HG03103 (cell line): ENCODE measurements around the gene INHBB.

ENCODE experiments used
- ATAC-seq: cut with Tn5 transposase; IDR thresholded peaks from one replicate; pipeline ENCODE4 v1.9.1; 2021; ENCODE audit warnings: low read depth; ENCODE audit not compliant: unreplicated experiment

Gene INHBB

DNA sequence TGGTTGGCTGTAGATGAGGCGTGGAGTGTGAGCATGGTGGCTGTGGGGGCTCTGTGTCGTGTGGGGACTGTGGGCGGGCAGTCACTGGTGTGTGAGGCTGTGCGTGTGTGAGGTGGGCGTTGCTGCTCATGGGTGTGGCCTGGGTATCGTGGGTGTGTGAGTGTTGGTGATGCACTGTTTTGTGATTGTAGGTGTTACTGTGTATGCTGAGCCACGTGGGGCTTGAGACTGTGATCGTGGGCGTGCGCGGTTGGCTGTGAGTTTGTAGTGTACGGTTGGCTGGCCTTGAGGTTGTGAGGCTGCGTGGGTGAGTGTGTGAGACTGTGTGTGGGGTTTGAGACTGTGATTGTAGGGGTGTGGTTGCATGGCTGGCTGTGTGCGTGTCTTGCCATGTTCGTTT lies 8.5 kb downstream of the INHBB start:
- no peak for ATAC-seq

DNA sequence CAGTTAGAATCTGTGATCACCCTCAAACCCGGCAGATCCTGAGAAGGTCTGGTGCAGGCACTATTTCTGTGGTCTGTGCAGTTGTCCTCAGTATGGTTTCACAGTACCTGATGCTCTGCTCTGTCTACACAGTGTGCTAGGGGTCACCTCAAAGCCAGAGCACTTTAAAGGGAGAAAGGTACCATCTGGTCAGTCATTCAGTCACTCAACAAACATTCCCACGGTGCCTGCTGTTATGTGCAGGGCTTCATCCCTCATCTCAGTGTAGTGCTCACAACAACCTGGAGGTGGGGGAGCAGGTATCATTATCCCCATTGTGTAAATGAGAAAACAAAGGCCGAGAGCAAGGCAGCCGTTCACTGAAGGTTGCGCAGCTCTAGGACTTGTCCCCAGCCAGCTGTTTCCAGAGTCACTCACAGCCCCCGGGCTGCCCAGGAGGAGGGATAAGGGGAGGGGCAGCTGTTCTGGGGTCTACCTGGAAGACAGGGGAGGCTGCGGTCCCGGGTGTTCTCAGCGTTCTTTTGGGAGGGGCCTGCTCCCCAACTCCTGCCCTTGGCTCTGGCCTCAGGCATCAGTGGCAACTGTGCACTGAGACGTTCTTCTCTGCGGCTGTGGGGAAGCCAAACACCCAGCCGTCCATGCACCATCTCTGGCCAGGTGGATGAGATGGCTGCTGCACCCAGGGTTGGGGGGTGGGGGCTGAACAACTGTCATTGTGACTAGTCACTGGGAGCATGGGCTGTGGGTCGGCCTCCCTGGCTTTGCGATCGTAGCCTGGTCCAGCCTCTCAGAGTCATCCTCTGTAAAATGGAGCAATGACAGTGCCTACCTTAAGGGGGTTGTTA lies 9.2 kb downstream of the INHBB start:
- ATAC-seq = no peak

DNA sequence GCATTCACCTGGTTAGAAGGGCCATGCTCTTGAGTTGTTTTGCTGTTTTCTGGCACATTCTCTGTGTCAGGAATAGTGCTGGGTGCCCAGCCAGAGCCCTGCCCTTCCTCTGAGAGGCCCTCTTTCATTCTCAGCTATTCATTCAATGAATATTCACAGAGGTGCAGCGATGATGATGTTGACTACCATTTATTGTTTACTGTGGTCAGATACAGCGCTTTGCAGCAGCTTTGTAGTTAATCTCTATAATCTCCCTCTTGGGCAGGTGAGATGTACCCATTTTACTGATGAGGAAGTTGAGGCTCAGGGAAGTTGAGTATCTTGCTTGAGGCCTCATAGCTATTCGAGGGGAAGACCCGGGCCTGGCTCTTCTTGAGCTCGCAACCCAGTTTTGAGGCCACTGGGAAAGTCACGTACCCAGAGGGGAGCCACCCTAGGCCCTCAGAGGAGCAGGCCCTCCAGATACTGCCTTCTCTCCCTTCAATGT lies 9.9 kb downstream of the INHBB start:
- ATAC-seq = no peak

DNA sequence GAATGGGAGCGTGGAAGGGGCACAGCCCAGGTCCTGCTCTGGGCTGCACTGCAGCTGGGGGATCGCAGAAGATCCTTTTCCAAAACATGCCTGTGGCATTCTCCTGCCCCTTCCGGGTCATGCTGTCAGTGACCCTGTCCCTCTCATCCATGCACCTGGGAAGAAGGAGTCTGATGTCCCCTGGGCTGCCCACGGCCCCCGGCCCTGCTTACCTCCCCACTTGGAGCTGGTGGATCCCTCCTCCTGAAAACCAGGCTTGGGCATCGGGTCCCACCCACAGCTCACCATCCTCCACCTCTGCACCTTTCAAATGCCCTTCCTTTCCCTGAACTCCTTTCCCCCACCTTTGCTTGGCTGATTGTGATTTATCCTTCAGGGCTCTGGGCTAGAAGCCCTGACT lies 11.8 kb downstream of the INHBB start:
- ATAC-seq = no peak

DNA sequence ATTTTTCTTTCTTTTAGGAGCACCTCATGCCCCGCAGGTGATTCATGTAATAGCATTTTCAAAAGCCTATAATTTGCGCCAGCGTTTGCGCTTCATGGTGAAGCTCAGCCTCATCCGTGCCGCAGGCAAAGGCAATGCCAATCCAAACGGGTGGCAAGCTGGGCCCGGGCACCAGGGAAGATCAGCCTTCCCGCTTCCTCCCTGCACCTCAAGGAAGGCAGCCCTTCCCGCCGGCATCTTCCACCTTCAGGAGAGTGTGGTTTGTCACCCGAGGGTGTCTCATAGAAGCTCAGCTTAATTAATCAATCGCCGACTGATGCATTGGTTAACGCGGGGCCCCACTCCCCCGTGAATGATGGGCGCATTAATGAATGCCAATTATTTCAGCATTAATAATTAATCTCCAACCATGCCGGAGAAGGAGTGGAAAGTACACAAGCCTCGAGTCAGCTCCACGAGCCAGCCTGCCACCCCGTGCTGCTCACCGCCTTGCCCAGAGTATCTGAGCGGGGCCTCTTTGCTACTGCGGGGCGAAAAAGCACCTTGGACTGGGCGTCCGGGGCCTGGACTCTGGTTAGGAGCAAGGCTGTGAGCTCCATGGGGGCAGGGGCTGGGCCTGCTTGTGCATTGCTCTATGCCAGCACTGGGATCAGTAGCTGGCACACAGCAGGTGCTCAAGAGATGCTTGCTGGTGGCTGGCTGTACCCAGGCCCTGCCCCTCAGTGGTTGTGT lies 13.0 kb downstream of the INHBB start:
- ATAC-seq = no peak

DNA sequence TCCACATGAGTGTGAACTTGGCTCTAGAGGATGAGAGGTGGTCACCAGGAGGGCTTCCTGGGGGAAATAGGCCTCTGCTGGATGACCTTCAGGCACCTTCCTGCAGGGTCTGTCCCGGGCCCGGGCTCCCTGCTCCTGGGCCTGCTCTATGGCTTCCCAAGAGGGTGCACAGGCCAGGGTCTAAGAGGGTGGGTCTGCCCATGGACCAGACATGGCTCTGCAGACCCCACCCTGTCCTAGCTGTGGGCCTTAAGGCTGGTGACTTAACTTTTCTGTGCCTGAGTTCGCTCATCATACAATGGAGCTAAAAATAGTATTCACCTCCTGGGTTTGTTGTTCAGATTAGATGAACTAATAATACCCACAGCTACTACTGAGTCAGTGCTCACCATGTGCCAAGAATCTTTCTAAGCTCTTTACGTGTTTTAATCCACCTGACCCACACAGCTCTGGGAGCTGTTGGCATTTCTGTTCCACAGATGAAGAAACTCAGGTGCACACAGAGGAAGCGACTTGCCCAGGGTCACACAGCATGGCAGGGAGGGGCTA lies 14.4 kb downstream of the INHBB start:
- ATAC-seq = no peak

DNA sequence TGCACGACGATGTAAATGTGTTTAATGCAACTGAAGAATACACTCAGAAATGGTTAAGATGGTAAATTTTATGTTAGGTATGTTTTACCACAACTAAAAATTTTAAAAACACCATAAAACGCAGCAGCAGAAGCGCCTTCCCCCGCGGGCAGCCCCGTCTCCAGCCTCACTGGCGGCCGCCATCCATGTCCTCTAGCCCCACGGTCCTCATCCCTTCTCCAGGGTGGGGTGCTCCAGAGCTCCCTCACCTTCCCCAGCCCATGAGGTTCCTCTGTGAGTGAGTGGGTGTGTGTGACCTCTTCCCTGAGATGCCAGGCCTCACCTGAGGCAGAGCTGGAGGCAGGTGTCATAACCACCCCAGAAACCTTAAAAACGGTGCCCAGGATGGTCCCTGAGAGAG lies 17.0 kb downstream of the INHBB start:
- no peak for ATAC-seq

DNA sequence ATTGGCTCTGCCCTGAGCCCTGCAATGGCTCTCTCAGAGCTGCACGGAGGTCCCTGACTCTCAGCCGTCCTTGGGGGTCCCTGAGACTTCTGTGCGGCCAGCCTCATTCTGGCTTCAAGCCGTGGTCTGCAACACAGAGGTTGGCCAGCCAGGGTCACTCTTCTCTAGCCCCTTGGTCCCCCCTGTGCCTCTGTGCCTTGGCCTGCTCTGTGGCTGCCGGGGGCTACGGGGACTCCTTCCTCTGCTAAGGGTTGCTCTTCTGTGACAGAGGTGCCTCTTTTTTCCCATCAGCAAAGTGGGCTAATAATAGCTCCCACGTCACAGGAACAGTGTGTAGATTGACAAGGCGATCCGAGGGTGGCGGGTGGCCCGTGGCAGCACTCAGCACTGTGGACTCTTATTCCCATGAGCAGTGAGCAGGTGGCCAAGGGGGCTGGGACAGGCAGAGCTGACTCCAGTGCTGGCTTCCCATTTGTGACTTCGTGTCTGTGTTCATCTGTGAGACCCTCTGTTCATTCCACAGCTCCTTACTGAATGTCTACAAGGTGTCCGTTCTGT lies 19.4 kb downstream of the INHBB start:
- ATAC-seq = no peak

DNA sequence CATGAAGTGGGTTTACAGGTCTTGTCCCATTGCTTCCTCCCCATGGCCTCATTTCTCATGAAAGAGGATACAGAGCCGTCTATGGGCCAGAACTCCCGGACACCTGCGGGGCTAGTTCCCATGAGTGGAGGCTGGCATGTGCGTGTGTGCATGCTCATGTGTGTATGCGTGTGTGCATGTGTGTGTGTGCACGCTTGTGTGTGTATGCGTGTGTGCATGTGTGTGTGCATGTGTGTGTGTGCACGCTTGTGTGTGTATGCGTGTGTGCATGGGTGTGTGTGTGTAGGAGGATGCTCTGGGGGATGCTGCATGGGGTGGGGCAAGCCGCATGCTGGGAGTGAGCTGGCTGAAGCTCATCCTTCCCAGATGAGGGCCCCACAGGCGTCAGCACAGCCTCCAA lies 20.8 kb downstream of the INHBB start:
- ATAC-seq = no peak

DNA sequence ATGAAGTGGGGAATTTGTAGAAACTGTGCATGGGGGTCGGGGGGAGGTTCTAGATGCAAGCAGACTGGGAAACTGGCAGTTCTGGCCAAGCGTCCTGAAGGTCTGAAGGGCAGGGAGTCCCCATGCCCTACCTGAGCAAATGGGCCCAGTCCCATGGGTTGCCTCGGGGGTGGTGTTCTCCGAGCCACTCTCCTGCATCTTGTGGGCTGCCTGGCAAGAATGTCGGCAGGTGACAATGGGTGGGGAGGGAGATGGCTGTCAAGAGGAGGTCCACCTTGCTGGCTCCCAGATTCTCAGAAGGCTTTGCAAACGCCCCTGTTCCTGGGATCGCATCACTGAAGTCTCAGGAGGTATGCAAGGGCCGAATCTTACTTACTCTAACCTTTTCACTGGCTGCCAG lies 21.3 kb downstream of the INHBB start:
- ATAC-seq = no peak

DNA sequence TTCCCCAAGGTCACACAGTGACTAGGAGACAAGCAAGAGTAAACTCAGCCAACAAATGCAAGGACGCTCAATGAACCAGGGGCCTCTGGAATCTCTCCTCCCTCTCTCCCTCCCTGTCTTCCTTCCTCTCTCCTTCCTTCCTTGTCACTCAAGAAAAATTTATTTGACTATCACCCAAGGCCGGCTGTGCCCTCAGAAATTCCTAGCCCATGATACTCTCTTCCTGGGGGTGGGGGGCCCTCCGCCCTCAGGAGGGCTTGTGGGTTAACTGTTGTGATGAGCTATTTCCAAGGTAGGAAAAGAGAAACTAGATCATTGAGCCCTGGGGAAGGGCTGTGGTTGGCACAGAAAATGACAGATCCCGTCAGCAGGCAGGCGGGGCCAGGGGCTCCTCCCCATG lies 21.7 kb downstream of the INHBB start:
- ATAC-seq = no peak

DNA sequence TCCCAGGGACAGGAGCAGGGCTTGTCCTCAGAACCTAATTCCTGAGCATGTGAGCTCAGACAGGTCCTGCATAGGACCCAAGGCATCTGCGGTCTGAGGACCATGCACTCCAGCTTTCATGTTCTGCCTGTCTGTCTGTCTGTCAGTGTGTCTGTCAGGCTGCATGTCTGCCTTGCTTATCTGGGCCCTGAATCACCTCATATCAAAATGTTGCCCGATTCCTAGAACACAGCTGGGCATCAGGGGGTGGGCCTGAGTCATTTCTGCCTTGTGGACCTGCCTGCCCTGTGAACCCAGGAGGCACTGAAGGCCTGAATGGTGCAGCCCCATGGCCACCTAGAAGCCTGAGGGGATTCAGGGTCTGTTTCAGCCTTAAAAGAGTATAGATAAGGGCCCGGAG lies 22.1 kb downstream of the INHBB start:
- no peak for ATAC-seq

DNA sequence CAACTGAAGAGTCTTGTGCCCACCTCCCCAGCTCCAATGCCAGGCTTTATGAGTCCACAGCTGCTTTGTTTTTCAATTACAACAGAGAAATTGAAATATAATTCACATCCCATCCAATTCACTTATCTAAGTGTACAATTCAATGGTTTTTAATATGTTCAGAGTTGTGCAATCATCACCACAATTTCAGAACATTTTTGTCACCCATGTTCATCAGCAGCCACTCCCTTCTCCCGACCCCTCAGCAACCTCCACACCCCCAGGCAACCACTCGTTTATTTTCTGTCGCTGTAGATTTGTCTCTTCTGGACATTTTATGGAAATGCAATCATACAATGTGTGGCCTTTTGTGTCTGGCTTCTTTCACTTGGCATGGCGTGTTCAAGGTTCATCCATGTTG lies 23.3 kb downstream of the INHBB start:
- ATAC-seq = no peak

DNA sequence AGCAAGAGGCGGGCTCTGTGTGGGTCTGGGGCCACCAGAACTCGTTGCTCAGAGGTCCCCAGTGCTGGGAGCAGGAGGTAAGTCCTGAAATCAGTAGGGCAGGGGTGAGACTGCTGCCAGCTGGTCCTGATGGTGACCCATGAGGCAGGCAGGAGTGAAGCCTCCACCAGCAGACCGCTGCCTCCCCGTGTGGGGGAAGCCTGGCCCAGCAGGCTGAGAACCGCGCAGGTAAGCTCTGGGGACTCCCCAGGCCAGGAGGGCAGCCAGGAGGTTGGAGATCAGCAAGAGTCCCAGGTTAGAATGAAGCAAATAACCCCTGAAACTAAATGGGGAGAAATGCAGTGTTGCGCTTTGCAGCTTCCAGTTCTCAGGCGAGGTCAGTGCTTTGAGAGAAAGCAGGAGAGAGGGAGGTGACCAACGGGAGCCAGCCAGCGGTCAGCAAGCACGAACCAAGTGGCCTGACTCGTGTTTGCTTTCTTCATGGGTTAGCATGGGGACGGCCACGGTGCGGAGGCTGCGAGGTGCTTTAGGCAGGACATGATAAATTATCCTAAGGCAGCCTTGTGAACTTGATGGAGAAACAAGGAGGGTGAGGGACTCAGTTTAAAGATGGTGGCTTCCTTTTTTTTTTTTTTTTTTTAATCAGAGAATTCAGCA lies 26.2 kb downstream of the INHBB start:
- no peak for ATAC-seq

DNA sequence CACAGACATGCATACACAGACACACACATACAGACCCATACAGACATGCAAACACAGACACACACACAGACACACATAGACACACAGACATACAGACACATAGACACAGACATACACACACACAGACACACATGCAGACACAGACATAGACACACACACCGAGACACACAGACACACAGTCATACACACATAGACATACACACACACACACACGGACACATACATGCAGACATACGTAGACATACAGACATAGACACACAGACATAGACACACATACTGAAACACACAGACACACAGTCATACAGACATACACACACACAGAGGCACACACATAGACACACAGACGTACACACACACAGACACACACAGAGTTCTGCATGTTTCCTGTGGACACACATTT lies 26.9 kb downstream of the INHBB start:
- ATAC-seq = no peak

DNA sequence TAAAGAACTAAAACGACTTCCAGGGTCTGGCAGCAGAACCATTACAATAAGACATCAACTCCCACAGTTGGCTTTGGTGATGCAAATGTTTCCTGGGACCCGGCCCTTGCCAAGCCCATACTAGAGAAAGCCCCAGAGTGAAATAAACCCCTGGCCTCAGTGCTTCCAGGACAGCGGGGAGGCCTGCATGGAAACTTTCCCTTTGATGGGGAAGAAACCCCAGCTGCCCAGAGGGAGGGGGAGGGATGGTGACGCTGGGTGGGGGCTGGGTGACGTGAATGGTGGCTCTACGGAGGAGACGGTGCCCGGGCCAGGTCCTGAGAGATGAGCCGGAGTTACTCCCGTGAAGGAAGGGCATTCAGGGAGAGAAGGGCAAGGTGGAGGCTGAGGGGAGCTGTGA lies 27.5 kb downstream of the INHBB start:
- ATAC-seq = no peak

DNA sequence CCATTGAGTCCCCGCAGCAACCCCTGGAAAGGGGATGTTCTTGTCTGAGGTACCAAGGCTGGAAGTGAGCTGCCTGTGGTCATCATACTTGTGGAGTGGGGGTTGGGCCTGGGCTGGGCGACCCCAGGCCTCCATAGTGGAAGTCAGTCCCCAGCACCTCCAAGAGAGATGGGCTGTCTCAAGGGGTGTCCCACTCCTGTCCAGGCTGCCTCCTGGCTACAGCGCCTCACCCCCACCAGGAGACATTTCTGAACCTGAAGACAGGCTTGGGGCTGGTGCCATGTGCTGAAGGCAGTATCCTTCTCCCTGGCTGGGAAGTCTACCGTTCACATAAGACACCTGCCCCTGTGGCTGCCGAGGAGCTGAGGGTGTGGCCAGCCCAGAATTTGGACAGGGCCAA lies 28.9 kb downstream of the INHBB start:
- no peak for ATAC-seq

DNA sequence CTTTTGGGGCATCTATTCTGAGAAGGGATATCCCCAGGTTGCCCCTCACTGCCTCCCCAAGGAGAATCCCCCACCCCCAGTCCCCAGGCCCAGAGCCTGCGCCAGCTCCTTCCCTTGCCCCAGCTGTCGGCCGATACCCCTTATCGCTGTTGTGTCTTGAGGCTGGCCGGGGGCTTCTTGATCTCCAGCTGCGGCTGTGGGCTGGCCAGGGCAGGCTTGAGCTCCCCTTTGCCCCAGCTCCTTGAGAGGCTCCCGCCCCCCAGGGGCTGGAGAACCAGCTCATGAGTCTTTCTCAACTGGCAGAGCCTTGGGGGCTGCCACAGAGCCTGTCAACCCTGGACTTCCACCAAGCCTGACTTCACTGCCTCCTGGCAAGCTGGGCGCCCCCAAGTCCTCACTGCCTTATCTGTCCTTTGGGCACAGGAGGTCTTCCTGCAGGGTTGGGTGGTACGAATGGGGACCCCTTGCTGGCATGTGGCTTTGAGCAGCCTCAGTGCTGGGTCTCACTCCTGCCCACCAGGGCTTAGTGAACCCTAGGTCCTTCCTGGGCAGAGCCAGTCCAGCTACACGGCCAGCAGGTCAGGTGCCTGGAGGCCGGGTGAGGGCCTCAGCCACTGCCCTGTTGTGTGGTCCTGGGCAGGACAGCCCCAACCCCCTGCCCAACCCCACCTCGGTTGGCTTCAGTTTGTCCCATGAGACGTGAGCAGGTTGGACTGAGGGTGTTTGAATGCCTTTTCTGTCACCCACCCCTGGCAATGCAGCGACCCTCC lies 29.5 kb downstream of the INHBB start:
- ATAC-seq = no peak

DNA sequence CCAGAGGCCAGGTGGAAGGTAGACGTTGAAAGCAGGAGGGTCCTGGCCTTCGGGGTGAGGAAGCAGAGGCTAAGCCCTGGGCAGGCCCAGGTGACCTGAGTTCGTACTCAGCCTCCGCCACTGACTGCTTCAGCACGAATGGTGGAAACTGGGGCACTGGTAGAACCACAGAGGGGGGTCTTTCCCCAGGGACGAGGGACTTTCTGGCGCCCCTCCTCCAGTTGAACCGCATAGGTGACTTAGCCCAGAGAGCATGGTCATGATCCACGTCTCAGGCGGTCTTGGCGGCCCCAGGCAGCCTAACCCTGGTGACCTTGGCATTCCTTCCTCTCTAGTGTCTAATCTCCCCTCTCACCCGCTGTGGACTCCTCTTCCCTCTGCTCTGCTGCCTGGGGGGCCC lies 30.2 kb downstream of the INHBB start:
- ATAC-seq = no peak
